AML-193 (cell line): ENCODE results near the gene PDP2.

Experiments
- DNase-seq, 2 experiments: peaks; one replicate each; lab custom pipeline; 2025; lab: John Stamatoyannopoulos, UW

The PDP2 gene

DNA sequence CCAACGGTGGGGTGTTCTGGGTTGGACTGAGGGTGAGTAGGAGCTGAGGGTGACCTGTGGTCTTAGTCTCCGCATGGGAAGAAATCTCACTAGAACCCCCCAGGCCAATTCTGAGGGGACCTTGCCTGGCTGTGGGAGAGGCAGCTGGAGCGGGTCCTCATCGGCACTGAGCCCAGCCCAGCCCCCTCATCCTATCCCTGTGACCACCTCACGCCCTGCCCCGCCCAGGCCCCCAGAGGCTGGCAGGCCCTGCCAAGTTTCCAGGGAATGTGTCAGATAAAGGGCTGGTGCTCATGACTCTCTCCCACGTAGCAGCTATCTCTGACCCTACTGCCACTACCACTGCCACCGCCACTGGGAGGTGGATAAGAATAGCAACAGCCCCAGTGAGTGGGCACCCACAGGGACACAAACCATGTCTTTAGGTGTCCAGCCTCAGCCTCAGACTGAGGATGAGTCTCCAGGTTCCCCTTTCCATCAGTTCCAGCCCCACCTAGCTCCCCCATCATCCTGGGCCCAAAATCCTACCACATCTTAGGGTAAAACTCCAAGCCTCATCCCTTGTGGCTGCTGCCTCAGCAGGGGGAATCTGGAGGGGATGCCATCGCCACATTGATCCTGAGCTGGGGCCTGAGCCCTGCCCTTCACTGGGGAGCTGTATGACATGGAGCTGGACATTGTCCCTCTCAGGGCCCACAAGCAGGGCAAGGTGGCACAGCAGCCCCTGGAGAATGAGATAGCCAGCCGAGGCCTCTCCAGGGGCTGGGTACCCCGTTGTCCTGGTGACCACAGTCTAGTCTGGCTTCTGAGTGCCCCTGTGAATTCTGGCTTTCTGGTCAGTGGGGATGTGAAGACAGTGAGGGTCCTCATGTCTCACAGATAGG lies 23.5 kb downstream of the PDP2 start:
- DNase-seq, result no peak

GRCh38 chr16:66904428-66904845 lies 24.1 kb downstream of the PDP2 start:
- DNase-seq, result no peak

GRCh38 chr16:66904846-66905632 lies 24.7 kb downstream of the PDP2 start:
- no peak for DNase-seq

DNA sequence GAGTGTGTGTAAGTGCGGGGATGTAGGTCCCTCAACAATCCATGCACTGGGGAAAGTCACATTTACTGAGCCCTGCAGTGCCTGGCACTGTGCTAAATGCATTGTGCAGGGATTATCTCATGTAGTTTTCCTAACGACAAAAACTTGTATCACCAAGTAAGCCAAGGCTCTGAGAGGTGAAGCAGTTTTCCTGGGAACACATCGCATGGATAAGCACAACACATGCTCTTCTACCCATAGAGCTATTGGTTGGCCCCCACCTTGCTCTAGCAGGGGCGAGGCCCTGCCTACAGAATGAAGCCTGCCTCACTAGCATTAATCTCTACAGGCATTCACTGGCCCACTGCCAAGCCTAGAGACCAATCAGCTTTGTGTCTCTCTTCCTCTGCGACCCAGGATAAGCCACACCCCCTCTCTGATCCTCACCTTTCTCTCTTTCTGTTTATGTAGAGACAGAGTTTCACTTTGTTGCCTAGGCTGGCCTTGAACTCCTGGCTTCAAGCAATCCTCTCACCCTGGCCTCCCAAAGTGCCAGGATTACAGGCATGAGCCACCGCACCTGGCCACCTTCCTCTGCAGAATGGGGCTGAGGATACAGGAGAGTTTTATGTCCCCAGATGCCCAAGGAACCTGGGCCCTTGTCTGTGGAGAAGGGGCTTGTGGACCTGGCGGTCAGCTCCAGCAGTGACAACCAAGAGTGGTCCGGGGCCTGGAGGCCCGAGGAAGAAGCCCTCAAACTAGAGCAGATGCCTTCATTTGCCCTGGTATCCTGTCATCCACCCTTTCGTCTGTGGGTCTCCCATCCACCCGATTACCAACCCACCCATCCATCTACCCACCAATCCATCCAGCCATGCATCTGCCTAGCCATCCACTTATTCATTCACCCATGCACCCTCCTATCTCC lies 25.6 kb downstream of the PDP2 start:
- DNase-seq, result no peak

GRCh38 chr16:66906916-66907836 lies 26.9 kb downstream of the PDP2 start:
- DNase-seq, result no peak

DNA sequence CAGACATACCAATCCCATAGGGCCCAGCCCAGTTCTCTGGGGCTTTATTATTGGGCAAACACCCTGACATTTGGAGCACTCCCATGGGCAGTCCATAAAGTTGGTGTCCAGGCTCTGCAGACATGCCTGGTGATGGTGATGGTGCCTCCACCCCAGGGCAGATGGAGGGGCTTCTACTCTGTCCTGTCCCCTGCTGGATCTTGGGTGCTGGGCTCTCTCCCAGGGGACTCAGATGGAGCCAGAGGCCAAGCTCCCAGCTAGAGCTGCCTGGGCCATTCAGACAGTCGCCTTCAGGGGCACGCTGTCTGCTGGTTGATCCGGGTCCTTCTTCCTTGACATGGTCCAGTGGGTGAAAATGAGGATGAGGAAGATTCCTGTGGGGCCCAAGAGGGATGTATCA lies 27.8 kb downstream of the PDP2 start:
- no peak for DNase-seq

GRCh38 chr16:66908762-66909559 lies 28.6 kb downstream of the PDP2 start:
- DNase-seq, result no peak

DNA sequence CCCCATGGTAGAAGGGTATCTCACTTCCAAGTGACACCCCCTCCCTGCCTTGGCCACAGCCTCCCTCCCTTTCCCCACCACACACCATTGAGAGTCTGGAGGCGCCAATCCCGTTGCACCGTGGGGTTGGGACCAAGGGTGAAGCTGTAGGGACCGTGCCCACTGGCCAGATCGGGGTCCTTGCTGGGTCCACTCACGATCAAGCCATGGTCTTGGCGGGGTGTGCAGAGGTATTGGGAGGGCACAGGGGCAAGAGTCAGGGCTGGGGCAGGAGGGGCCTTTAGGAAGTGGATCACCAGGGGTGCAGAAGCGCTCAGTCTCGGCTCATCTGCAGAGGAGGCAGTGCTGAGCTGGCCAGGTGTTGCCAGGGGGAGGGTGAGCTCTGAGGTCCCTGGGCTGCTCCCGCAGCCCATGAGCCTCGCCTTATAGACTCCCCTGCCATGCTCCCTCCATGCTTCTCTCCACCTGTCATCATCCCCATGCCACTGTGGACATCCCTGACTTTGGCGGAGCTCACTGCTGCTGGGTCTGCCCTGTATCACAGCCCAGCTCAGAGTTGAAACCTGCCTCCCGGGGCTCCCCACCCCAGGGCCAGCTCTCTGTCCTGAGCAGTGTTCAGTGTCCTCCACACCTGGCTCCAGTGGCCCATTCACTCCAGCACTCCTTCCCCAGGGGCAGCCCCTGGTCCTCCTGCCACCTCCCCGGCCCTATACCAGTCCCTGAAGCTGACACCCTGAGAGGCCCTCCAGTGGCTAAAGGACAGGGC lies 30.0 kb downstream of the PDP2 start:
- DNase-seq, result no peak

- no peak for DNase-seq
Observed at GRCh38 chr16:66911112-66911511, 30.8 kb downstream of the PDP2 start.

DNA sequence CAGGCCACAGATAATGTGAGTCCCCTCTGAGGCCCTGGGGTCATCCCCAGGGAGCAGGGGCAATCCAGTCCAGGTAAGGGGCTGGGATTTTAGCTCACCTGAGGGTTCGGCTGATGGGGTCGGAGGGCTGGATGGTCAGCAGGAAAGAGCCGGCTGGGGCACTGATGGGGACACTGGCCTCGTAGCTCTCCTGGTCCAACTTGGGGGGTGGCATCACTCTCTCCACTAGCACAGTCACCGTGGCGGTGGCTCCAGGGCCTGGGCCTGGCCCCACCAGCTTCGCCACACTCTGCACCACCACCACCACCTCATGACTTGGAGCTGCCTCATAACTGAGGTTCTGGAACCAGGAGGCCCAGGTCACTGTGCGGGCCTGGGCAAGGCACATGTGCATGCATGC lies 31.5 kb downstream of the PDP2 start:
- no peak for DNase-seq

- DNase-seq, result no peak
Observed at GRCh38 chr16:66913081-66913480, 32.8 kb downstream of the PDP2 start.

DNA sequence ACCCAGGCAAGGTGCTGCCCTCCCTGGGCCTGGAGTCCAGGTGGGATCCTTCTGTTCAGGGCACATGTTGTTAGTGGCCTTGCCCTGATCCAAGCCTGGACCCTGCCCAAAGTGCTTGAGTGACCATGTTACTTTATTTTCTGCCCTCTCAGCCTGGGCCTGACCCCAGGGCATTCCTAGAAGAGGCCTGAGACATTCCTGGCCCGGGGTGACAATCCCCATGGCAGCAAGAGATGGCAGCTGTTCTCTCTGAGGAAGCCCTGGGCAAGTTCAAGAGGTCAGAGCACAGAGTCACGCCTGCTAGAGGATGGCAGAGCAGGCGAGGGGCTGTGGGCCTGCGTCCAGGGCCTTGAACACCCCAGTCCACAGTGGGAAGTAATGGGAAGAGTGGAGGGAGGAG lies 33.4 kb downstream of the PDP2 start:
- no peak for DNase-seq

DNA sequence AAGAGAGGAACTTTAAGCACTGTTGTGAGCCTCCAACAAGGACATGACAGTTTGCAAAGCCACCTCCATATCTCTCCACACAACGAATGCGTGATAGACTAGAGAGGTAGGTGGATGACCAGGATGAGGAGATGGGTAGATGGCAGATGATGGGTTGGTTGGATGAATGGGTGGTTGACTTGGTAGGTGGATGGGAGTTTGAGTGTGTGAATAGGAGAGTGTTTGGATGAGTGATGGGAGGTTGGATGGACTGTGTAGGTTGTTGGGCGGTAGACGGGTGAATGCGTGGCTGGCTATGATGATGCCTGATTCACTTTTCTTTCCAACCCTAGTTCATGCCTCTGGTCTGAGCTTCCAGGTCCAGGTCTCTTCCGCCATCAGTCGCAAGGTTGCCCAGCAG lies 34.2 kb downstream of the PDP2 start:
- no peak for DNase-seq

DNA sequence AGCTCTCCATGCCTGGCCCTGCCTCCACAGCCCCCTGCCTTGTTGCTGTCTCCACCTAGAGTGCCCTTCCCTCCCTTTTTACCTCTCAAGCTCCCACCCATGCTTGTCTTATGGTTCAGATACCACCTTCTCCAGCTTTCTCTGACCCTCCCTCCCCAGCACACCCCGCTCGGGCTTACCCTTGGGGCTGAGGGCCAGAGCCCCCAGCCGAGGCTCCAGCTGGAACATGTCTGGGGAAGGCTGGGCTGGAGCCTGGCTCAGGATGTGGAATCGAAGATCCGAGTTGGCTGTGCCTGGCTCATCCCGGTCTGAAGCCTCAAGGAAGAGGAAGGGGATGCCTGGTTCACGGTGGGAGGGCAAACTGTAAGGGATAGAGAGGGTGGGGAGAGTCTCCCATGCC lies 34.7 kb downstream of the PDP2 start:
- DNase-seq, result no peak

DNA sequence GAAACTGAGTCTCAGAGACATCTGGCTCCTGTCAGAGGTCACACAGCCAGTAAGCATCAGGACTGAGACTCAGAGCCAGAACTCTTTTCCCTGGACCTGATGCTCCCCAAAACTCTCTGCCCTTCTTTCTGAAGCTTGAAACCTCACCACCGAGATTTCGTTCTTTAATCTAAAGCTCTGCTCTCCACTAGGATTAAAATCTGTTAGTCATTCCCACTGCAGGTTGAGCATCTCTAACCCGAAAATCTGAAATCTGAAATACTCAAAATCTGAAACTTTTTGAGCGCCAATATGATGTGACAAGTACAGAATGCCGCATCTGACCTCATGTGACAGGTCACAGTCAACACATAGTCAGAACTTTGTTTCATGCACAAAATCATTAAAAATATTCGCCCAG lies 36.2 kb downstream of the PDP2 start:
- DNase-seq, result no peak

DNA sequence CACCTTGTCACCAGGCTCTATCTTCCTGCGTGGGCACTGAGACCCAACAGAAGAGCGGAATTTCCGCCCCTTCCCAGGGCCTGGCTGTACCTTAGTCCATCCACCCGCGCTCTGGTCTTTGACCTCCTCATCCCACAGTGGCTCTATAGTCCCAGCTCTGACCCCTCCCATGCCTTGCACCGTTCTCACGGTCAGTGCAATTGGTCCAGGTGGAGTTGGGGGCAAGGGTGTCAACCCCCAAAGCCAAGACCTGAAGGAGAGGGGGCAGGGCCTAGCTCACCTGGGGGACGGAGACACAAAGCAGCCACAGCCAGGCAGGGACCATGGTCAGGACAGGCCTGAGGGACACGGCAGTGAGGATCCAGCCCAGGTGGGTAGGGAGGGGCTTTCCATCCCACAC lies 37.4 kb downstream of the PDP2 start:
- no peak for DNase-seq

DNA sequence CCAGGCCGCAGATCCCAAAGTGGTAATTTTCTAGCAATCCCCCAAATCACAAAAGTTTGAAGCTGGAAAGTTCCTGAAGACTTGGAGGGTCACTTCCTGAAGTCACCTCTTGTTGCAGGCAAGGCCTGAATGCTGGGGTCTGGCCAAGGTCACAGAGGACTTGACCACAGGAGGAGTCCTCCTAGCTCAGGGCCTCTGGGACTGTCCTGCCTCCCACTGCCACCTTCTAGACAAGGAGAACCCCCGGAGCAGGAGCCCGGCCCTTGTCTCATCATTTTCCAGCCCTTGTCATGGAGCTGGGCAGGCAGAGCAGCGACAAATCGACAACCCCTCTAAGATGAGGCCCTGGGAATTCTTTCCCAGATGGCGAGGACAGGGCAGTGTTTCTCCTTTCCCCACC lies 38.0 kb downstream of the PDP2 start:
- DNase-seq, result no peak

GRCh38 chr16:66918803-66919568 lies 38.7 kb downstream of the PDP2 start, which contains the start of gene CDH16:
TSS of gene CDH16 (minus strand) at chr16:66918885. CDS start at chr16:66918065, 820 bp downstream.
- DNase-seq, result no peak
